IPS-NIHi7 (cell line): ENCODE measurements around the gene TECTA.
"Not testable (repeated sequence)": the region's sequence is repeated elsewhere in the genome, so short reads cannot be mapped to it uniquely, and the experiment has no call there.

Experiments
- DNase-seq: peaks from one replicate; pipeline ENCODE4 v3.0.0; 2012; ENCODE audit warnings: mixed read lengths; ENCODE audit errors: extremely low spot score

The TECTA gene

DNA sequence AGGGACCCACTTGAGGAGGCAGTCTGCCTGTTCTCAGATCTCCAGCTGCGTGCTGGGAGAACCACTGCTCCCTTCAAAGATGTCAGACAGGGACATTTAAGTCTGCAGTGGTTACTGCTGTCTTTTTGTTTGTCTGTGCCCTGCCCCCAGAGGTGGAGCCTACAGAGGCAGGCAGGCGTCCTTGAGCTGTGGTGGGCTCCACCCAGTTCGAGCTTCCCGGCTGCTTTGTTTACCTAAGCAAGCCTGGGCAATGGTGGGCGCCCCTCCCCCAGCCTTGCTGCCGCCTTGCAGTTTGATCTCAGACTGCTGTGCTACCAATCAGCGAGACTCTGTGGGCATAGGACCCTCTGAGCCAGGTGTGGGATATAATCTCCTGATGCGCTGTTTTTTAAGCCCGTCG, 76.6 kb downstream of the TECTA start:
- DNase-seq, result not testable (repeated sequence)

- DNase-seq, result no peak
Observed at GRCh38 chr11:121179306-121179705, 78.3 kb downstream of the TECTA start.

- no peak for DNase-seq
Observed at GRCh38 chr11:121180183-121180582, 79.1 kb downstream of the TECTA start.

- DNase-seq, result no peak
Observed at GRCh38 chr11:121188776-121189175, 87.7 kb downstream of the TECTA start.

DNA sequence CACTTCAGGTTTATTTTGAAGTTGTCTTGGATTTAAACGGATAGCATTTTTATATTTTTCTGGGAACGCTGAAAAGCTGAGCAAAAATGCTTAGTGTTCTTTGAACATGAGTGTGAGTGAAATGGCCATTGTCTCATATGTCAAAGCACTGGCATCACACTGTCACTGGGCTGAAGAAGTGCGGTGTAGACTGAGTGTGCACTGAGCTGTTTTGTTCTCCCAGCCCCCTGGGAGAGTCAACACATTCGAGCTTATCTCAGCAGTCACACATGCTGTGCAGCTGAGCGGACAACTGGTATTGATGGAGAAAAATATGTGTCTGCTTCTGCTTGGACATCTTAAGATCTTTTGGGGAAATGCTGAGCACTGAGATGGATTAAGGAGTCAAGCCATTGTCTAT, 90.8 kb downstream of the TECTA start:
- DNase-seq, result no peak

- DNase-seq, result peak; percentile 75
Observed at GRCh38 chr11:121194731-121195596, 93.9 kb downstream of the TECTA start.

- DNase-seq, result no peak
Observed at GRCh38 chr11:121198491-121198890, 97.4 kb downstream of the TECTA start.

DNA sequence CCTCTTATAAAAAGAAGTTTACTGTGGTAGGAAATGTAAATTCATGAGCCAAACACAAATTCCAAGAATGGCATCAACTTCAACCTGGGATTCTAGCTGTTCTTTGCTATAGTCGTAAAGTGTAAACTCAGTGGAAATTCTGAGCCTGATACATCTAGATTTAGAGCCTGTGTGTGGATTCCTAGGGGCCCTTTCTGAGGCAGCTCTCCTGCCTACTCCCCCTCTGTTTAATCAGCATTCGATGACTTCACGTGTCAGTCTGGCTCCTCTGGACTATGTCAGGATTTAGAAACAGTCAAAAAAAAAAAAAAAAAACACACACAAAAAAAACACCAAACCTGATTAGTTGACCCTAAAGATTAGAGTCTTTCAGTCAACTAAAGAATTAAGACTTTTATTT, 98.5 kb downstream of the TECTA start:
- peak; percentile 37 for DNase-seq

GRCh38 chr11:121206810-121207209, 105.8 kb downstream of the TECTA start:
- no peak for DNase-seq

GRCh38 chr11:121207485-121208115, 106.6 kb downstream of the TECTA start:
- DNase-seq, result no peak

DNA sequence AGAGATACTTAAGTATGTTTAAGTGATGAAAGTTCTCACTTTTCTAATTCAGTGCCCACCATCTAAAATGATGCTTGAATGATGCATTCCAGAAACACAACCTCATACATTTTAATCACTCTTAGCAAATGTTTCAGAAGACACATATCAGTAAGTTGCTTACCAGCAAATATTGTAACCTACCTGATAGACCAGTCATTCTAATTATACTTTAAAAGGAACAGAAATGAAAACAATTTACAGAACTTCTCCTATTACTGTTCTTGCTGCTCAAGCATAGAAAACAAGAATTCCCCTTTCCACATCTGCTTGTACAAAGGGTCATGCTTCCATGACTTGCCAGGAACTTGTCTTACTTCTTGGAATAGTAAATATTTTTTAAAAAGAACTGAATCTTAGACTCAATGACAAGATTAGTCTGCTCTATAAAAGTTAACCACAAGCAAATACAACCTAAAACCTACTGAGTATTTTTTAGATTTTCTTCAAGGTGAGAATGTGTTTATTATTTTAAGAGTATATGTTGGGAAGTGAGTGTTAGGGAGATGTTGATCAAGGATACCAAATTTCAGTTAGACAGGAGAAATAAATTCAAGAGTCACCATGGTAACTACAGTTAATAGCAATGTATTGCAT, 109.5 kb downstream of the TECTA start:
- DNase-seq, result no peak

GRCh38 chr11:121211626-121212025, 110.6 kb downstream of the TECTA start:
- DNase-seq, result no peak

GRCh38 chr11:121212536-121213361, 111.7 kb downstream of the TECTA start:
- no peak for DNase-seq

- no peak for DNase-seq
Observed at GRCh38 chr11:121213362-121213893, 112.4 kb downstream of the TECTA start.

- no peak for DNase-seq
Observed at GRCh38 chr11:121214861-121215260, 113.8 kb downstream of the TECTA start.

GRCh38 chr11:121221496-121222200, 120.6 kb downstream of the TECTA start:
- DNase-seq, result no peak

DNA sequence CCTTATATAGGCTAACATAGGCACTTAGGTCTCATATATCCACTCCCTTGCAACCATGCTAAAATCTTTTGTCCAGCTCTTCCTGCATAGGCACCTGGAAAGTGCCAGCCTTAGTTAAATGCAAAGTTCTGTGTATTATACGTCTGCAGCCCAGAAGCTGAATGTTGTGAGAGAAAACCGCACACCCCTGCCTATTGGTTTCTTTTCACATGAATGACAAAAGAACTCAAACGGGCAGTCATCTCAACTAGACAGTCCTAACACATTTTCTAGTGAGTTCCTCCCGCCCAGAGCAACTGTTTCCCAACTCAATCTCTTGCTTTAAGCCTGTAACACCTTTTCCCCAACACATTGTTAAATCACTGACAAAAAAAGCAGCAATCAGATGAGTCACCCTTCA, 122.1 kb downstream of the TECTA start:
- DNase-seq, result no peak

- no peak for DNase-seq
Observed at GRCh38 chr11:121225382-121225781, 124.3 kb downstream of the TECTA start.

DNA sequence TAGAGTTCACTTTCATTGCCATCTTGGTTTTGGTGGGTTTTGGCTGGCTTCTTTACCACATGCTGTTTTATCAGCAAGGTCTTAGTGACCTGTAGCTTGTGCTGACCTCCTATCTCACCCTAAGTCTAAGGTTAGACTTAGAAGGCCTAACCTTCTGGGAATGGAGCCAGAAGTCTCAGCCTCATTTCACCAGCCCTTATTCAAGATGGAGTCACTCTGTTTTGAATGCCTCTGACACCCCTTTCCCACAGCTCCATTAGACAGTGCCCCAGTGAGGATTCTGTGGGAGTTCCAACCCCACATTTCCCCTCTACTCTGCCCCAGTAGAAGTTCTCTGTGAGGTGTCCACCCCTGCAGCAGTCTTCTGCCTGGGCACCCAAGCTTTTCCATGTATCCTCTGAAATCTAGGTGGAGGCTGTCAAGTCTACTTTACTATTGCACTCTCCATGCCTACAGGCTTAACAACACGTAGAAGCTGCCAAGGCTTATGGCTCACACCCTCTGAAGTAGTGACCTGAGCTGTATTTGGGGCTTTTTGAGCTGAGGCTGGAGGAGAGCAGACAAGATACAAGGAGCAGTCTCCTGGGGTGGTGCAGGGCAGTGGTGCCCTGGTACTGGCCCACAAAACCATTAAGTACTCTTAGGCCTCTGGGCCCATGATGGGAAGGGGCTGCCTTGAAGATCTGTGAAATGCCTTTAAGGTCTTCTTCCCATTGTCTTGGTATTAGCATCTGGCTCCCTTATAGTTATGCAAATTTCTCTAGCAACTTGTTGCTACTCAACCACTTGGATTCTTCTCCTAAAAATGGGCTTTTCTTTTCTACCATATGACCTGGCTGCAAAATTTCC, 125.6 kb downstream of the TECTA start:
- no peak for DNase-seq

- no peak for DNase-seq
Observed at GRCh38 chr11:121228851-121229250, 127.8 kb downstream of the TECTA start.
